ENCODE data around the gene PIK3CD.

GRCh38 chr1:9726905-9727595 is 75.5 kb downstream of the PIK3CD start:
- TF ChIP-seq CTCF (IDR thresholded peaks at IDR 0.05; ENCODE audit: low read depth, low read length, poor library complexity, severe bottlenecking): no peak
- TF ChIP-seq EZH2phosphoT487 (IDR thresholded peaks at IDR 0.05; ENCODE audit: borderline replicate concordance, low read length): no peak
